Neuron (in vitro differentiated cells): ENCODE data around the gene SLMAP.

ENCODE experiments used
- H2AFZ ChIP-seq: one replicate; pipeline ENCODE4 v1.6.1; 2013; ENCODE audit warnings: low read depth, mild to moderate bottlenecking, inconsistent platforms, low read length, moderate library complexity
- H3K27me3 ChIP-seq: one replicate; pipeline ENCODE4 v1.6.1; 2013; ENCODE audit warnings: low read length; ENCODE audit not compliant: insufficient read depth
- H3K36me3 ChIP-seq: one replicate; pipeline ENCODE4 v1.6.1; 2013; ENCODE audit warnings: low read length; ENCODE audit not compliant: insufficient read depth
- H3K4me1 ChIP-seq: one replicate; pipeline ENCODE4 v1.6.1; 2013; ENCODE audit warnings: low read length; ENCODE audit not compliant: insufficient read depth
- H3K4me3 ChIP-seq: 2 replicates; pipeline ENCODE4 v1.5.1; 2013; ENCODE audit warnings: mild to moderate bottlenecking, low read length, moderate library complexity
- H3K9me3 ChIP-seq: one replicate; pipeline ENCODE4 v1.6.1; 2013; ENCODE audit warnings: low read length

The SLMAP gene

GRCh38 chr3:57758686-57759085 is 2.6 kb downstream of the SLMAP start:
- H3K4me3 ChIP-seq = peak overlapping the region; percentile 71
- H3K36me3 ChIP-seq = peaks cover 12% of the 10 kb centered on the region
- no peak overlapping the region for H2AFZ ChIP-seq
- peaks cover 27% of the 10 kb centered on the region for H3K4me1 ChIP-seq
- no peaks in the 10 kb centered on the region for H3K27me3 ChIP-seq
- H3K9me3 ChIP-seq = no peaks in the 10 kb centered on the region

GRCh38 chr3:57764794-57765193 is 8.7 kb downstream of the SLMAP start:
- no peaks in the 10 kb centered on the region for H3K27me3 ChIP-seq
- H3K4me1 ChIP-seq = peaks cover under 1% of the 10 kb centered on the region
- no peak overlapping the region for H2AFZ ChIP-seq
- peaks cover 16% of the 10 kb centered on the region for H3K36me3 ChIP-seq
- H3K9me3 ChIP-seq = no peaks in the 10 kb centered on the region
- H3K4me3 ChIP-seq = no peak overlapping the region

GRCh38 chr3:57768595-57768994 is 12.5 kb downstream of the SLMAP start:
- peaks cover 4% of the 10 kb centered on the region for H3K36me3 ChIP-seq

GRCh38 chr3:57770009-57770827 is 14.1 kb downstream of the SLMAP start:
- Histone ChIP-seq H3K4me1 (no peaks in the 10 kb centered on the region), H2AFZ (no peak overlapping the region), H3K4me3 (no peak overlapping the region), H3K36me3 (peaks cover 4% of the 10 kb centered on the region), H3K9me3 (no peaks in the 10 kb centered on the region), H3K27me3 (no peaks in the 10 kb centered on the region)

More at GRCh38 chr3:57768595-57768994, 12.5 kb downstream of the SLMAP start:
- Histone ChIP-seq H3K9me3 (no peaks in the 10 kb centered on the region), H3K4me1 (no peaks in the 10 kb centered on the region), H3K27me3 (no peaks in the 10 kb centered on the region), H3K4me3 (no peak overlapping the region), H2AFZ (no peak overlapping the region)

GRCh38 chr3:57772251-57772650 is 16.1 kb downstream of the SLMAP start:
- no peaks in the 10 kb centered on the region for H3K27me3 ChIP-seq
- no peaks in the 10 kb centered on the region for H3K4me1 ChIP-seq
- H3K36me3 ChIP-seq = no peaks in the 10 kb centered on the region
- no peaks in the 10 kb centered on the region for H3K9me3 ChIP-seq
- no peak overlapping the region for H3K4me3 ChIP-seq
- H2AFZ ChIP-seq = no peak overlapping the region

- no peaks in the 10 kb centered on the region for H3K27me3 ChIP-seq
- no peaks in the 10 kb centered on the region for H3K36me3 ChIP-seq
- no peaks in the 10 kb centered on the region for H3K9me3 ChIP-seq
- H2AFZ ChIP-seq = no peak overlapping the region
- no peaks in the 10 kb centered on the region for H3K4me1 ChIP-seq
- no peak overlapping the region for H3K4me3 ChIP-seq
Observed at GRCh38 chr3:57777774-57778173, 21.7 kb downstream of the SLMAP start.

GRCh38 chr3:57778494-57778893 is 22.4 kb downstream of the SLMAP start:
- H2AFZ ChIP-seq = no peak overlapping the region

GRCh38 chr3:57779666-57780065 is 23.6 kb downstream of the SLMAP start:
- Histone ChIP-seq H3K36me3 (no peaks in the 10 kb centered on the region), H3K9me3 (no peaks in the 10 kb centered on the region), H3K4me3 (no peak overlapping the region), H3K4me1 (no peaks in the 10 kb centered on the region), H3K27me3 (no peaks in the 10 kb centered on the region), H2AFZ (no peak overlapping the region)

More at GRCh38 chr3:57778494-57778893, 22.4 kb downstream of the SLMAP start:
- Histone ChIP-seq H3K9me3 (no peaks in the 10 kb centered on the region), H3K4me1 (no peaks in the 10 kb centered on the region), H3K36me3 (no peaks in the 10 kb centered on the region), H3K27me3 (no peaks in the 10 kb centered on the region), H3K4me3 (no peak overlapping the region)

- Histone ChIP-seq H3K36me3 (no peaks in the 10 kb centered on the region), H2AFZ (no peak overlapping the region), H3K27me3 (no peaks in the 10 kb centered on the region), H3K4me1 (no peaks in the 10 kb centered on the region), H3K4me3 (no peak overlapping the region), H3K9me3 (no peaks in the 10 kb centered on the region)
Observed at GRCh38 chr3:57783186-57784088, 27.3 kb downstream of the SLMAP start.

GRCh38 chr3:57784089-57784735 is 28.1 kb downstream of the SLMAP start:
- Histone ChIP-seq H3K4me3 (no peak overlapping the region), H3K36me3 (no peaks in the 10 kb centered on the region), H3K4me1 (no peaks in the 10 kb centered on the region), H2AFZ (no peak overlapping the region), H3K27me3 (no peaks in the 10 kb centered on the region), H3K9me3 (no peaks in the 10 kb centered on the region)

- no peaks in the 10 kb centered on the region for H3K36me3 ChIP-seq
- no peak overlapping the region for H2AFZ ChIP-seq
- no peaks in the 10 kb centered on the region for H3K27me3 ChIP-seq
- H3K4me1 ChIP-seq = no peaks in the 10 kb centered on the region
- H3K9me3 ChIP-seq = no peaks in the 10 kb centered on the region
- no peak overlapping the region for H3K4me3 ChIP-seq
Observed at GRCh38 chr3:57785446-57785845, 29.3 kb downstream of the SLMAP start.

- H3K4me1 ChIP-seq = no peaks in the 10 kb centered on the region
- no peaks in the 10 kb centered on the region for H3K27me3 ChIP-seq
- no peak overlapping the region for H3K4me3 ChIP-seq
Observed at GRCh38 chr3:57787867-57788623, 31.9 kb downstream of the SLMAP start.

More at GRCh38 chr3:57787867-57788623, 31.9 kb downstream of the SLMAP start:
- Histone ChIP-seq H3K36me3 (no peaks in the 10 kb centered on the region), H2AFZ (no peak overlapping the region), H3K9me3 (no peaks in the 10 kb centered on the region)
